HG03175 (cell line): ENCODE measurements around the gene DPY19L2.
"Not testable (repeated sequence)": the region's sequence is repeated elsewhere in the genome, so short reads cannot be mapped to it uniquely, and the experiment has no call there.

ENCODE experiments used
- ATAC-seq: cut with Tn5 transposase; IDR thresholded peaks from one replicate; pipeline ENCODE4 v1.9.1; 2021; ENCODE audit warnings: mild to moderate bottlenecking, moderate library complexity; ENCODE audit not compliant: unreplicated experiment

DPY19L2 gene

GRCh38 chr12:63537838-63538237, 130.5 kb downstream of the DPY19L2 start:
- not testable (repeated sequence) for ATAC-seq

- not testable (repeated sequence) for ATAC-seq
Measured at GRCh38 chr12:63529641-63530040, 138.7 kb downstream of the DPY19L2 start.

GRCh38 chr12:63525831-63526230, 142.5 kb downstream of the DPY19L2 start:
- ATAC-seq, result no peak

GRCh38 chr12:63521706-63522105, 146.6 kb downstream of the DPY19L2 start:
- ATAC-seq, result no peak
